Suppressor macrophage treated with lipopolysaccharide for 1 hour (primary cell): ENCODE measurements around the gene ADCY1.

Source experiments
- DNase-seq, 3 donors: peaks; one replicate each; pipeline ENCODE4 v3.0.0-alpha.2; 2020 to 2022

Gene ADCY1

GRCh38 chr7:45595809-45596664 lies 21.9 kb downstream of the ADCY1 start:
- no peak for DNase-seq

DNA sequence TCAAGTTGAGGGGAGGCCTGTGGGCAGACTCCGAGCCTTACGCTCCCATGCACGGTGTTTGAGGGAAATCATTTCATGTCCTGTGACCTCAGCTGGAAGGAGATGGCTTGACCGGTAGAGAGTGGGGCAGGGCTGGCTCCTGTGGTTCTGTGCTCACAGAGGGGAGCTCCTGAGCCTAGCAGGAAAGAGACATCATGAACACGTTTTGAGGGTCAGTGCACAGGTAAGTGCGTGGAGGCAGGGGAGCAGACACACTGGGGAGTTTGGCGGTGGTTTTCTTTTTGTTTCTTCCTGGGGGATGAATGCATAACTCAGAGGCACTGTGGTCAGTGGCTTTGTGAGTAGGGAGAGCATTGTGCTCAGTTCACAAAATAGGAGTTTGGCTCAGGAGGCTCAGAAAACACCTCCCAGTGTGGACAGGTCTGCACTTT lies 22.5 kb downstream of the ADCY1 start:
- no peak for DNase-seq

DNA sequence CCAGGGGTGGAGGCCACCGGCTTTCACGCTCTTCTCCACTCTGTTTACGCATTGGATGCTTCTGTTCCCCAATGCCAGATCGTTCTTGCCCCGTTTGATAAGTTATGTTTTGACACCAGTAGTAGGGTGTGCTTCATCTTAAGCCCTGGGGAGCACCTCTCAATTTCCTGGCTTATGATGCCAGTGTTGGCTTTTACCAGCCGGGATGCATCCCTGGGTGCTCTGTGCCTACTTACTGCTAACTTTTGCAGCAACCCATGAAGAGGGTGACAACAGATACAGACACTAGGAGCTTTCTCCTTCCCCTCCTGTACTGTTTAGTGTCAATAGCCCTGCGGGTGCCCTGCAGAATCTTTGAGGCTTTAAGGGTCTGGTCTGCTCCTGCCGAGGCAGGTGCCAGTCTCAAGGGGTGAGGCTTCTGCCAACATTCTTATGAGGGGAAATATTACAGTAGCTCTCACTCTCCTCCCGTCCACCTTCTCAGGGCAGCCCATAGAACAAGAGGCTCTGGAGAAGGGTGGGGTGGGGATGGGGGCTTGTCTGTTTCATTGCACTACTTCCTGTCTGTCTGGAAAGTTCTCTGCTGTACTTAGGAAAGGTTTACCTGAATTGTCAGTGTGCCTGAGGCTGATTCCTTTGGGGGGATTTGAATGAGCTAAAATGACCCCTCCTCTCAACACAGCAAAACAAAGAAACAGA lies 23.3 kb downstream of the ADCY1 start:
- no peak for DNase-seq

GRCh38 chr7:45598886-45599520 lies 24.8 kb downstream of the ADCY1 start:
- no peak for DNase-seq

- DNase-seq, result no peak
Observed at GRCh38 chr7:45599851-45600706, 25.9 kb downstream of the ADCY1 start.

GRCh38 chr7:45601094-45601493 lies 26.9 kb downstream of the ADCY1 start:
- no peak for DNase-seq

DNA sequence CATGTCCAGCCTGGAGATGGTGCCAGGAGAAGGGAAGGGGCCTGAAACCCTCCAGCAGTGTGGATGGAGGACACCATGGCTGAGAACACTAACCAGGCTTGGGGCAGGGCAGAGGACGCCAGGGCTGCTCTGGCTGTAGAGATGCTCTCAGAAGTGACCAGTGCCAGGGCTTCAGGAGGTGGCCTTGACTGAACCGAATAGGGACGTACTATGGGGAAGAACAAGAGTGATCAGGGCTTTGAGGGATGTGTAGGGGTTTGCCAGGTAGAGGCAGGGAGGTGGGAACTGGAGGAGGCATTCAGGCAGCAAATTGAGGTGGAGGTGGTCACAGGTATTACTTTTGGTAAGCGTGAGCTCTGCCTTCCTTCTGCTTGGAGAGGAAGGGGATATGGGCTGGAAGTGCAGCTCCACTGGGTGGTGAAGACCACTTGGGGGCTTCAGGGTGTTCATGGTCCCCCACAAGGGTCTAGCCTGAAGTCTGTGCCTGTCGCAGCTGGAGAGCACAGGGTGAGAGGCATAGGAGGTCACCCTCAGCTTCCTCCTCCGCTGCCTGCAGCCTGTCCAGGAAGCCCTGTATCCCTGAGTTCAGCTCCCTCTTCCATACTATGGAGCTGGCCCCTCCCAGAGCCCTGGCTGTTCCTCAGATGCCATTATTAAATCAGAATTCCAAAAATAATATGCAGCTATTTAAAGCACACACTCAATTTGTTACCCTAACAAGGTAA lies 27.8 kb downstream of the ADCY1 start:
- DNase-seq, result no peak

DNA sequence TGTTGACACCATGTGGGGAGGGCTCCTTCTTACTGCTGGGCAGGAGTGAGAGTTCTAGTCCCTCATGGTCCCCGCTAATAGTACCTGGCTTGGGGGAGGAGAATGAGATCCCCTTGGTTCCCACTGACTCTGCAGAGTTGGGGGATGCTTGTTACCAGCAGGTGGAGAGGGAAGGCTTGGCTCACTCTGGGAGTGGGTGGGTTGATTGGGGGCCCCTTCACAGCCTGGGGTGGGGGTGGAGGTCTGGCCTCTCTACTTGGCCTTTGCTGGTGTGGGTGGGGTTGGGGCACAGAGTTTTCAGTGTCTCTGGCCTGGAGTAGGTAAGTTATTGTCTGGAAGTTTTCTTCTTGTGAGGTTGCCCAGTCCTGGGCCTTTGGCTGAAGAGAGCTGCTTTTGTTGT lies 31.9 kb downstream of the ADCY1 start:
- no peak for DNase-seq

DNA sequence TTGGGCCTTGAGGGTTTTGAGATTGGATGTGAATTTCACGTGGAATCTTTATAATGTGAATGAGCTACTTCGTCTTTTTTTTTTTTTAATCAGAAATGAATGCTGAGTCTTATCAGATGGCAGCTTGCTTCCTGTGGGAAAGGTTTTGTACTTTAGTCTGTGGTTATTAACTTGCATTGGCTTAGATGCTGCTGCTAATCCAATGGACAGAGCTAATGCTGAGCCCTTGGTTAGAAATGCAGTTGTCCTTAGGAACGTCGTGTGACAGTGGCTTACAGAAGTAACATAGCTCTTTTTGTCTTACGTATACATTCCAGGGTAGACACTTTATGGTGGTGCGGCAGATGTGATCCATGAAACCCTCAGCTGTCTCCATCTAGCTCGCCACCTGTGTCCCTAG lies 32.8 kb downstream of the ADCY1 start:
- no peak for DNase-seq

- DNase-seq, result no peak
Observed at GRCh38 chr7:45609180-45609579, 35.0 kb downstream of the ADCY1 start.

GRCh38 chr7:45610019-45610418 lies 35.9 kb downstream of the ADCY1 start:
- no peak for DNase-seq

- no peak for DNase-seq
Observed at GRCh38 chr7:45610660-45611299, 36.6 kb downstream of the ADCY1 start.

- no peak for DNase-seq
Observed at GRCh38 chr7:45617166-45617565, 43.0 kb downstream of the ADCY1 start.

DNA sequence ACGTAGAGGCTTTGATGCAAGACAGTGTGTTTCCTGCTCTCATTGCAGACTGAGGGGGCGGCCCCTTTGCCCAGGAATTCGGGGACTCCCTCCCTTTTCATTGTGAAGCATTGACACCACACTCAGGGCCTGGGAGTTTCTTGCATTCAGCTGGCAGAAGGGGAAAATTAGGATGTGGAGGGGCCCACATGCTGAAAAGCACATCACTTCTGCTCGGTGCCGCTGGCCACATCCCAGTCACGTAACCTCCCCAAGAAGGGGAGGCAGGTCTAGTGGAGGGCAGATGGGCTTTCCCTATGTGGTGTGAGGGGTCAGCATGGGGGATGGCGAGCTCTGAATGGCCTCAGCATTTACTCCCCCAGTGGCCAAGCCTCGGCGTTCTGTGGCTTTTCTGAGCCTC lies 47.9 kb downstream of the ADCY1 start:
- no peak for DNase-seq

DNA sequence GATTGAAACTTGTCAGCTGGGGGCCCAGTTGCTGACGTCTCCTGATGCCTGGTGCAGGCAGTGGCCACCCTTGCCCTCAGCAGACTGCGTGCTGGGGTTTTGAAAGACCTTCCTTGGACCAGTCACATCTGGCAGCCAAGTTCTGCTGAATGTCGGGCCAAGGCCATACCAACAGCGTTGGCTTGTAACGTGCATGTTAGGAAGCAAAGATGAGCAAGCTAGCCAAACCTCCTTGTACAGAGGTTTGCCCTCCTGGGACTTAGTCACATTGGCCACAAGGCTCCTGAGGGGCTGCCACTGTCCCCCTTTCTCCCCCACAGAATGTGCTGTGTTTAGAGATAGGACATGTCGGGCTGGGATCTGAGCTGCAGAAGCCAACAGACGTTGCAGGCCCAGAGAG lies 49.0 kb downstream of the ADCY1 start:
- DNase-seq, result no peak

GRCh38 chr7:45623740-45624391 lies 49.7 kb downstream of the ADCY1 start:
- DNase-seq, result no peak

GRCh38 chr7:45624392-45624760 lies 50.2 kb downstream of the ADCY1 start:
- no peak for DNase-seq

- DNase-seq, result no peak
Observed at GRCh38 chr7:45625067-45625466, 50.9 kb downstream of the ADCY1 start.

DNA sequence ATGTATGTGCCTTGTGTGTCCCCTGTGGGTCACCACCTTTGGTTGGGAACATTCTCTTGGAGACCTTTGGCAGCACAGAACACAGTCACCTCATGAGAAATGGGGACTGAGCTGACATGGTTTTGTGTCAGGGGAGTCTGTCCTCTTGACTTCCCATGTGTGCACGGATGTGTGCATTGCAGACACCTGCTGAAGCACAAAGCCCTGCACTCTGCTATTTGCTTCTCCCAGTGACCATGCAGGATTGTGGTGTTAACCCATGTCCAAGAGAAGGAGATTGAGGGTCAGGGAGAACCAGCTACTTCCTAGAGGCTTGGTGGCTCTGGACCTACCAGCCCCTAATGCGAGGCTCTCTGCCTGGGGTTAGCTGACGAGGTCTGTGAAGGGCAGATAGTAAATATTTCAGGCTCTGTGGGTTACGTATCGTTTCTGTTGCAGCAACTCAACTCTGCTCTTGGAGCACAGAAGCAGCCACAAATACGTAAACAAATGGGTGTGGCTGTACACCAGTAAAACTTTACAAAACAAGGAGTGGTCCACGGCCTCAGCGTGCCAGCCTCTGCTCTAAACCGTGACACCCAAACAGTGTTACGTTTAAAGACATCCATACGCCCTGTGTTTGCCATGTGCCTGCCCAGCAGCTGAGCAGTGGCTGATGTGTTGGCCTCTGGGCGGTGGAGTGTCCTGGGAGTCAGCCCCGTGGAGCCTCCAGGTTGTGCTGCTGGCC lies 51.7 kb downstream of the ADCY1 start:
- no peak for DNase-seq
